ENCODE results near the gene TIMM21.

The TIMM21 gene

DNA sequence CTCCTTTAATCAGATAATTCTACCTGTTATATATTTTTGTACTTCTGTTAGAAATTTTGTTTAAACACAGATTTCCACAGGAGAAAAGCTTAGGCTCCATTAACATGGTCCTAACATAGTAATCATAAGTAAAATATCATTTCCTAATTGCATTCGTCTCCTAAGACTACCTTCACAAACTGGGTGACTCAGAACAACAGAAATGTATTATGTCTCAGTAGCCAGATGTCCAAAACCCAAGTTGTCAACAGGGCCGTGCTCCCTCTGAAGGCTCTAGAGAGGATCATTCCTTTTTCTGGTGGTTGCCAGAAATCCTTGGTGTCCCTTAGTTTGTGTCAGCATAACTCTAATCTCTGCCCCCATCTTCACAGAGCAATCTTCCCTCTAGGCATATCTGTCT lies 6.1 kb upstream of the TIMM21 start:
- H3K4me3 ChIP-seq (ENCODE audit: low read length), result no peak overlapping the region
- DNase-seq (ENCODE audit: low read depth), result peak; percentile 23
- TF ChIP-seq, protein P1, sequence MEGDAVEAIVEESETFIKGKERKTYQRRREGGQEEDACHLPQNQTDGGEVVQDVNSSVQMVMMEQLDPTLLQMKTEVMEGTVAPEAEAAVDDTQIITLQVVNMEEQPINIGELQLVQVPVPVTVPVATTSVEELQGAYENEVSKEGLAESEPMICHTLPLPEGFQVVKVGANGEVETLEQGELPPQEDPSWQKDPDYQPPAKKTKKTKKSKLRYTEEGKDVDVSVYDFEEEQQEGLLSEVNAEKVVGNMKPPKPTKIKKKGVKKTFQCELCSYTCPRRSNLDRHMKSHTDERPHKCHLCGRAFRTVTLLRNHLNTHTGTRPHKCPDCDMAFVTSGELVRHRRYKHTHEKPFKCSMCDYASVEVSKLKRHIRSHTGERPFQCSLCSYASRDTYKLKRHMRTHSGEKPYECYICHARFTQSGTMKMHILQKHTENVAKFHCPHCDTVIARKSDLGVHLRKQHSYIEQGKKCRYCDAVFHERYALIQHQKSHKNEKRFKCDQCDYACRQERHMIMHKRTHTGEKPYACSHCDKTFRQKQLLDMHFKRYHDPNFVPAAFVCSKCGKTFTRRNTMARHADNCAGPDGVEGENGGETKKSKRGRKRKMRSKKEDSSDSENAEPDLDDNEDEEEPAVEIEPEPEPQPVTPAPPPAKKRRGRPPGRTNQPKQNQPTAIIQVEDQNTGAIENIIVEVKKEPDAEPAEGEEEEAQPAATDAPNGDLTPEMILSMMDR (IDR thresholded peaks at IDR 0.05; ENCODE audit: insufficient read depth, low read depth, low read length, missing control alignments), result no peak

DNA sequence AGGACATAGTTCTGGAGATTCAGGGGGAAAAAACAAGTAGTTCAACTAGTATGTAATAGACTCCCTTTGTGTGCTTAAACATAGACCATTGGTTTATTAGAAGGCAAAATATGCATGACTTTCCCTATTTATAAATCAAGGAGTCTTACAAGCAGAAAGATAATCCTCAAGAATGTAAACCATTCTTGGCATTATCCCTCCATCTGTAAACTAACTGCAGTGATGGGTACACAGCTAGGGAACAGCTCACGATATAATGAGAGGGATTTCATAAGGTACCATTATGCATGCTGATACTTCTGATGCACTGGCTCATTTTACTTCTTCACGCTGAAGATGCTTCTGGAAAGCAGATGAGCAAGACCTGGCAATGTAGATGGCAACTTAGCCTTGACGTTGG lies 1.6 kb upstream of the TIMM21 start:
- H3K4me3 ChIP-seq (ENCODE audit: low read length), result no peak overlapping the region
- TF ChIP-seq, protein P1 (IDR thresholded peaks at IDR 0.05; ENCODE audit: insufficient read depth, low read depth, low read length, missing control alignments), result no peak
- DNase-seq (ENCODE audit: low read depth), result no peak

DNA sequence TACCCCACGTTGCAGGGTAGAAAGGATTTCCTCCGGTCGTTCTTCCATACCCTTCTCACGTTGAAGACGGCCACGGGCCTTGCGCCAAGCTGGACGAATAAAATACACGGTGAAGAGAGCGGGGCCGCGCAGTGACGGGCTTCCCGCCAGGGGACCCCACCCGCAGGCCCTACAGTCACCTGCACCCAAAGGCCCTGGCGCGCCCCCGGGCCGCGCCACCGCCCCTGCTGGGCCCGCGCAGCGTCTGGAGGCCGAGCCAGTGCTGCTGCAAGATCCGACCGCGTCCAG lies 888 bp upstream of the TIMM21 start:
- no peak for DNase-seq (ENCODE audit: low read depth)
- peak overlapping the region; percentile 93 for H3K4me3 ChIP-seq (ENCODE audit: low read length)
- TF ChIP-seq, protein P1 (IDR thresholded peaks at IDR 0.05; ENCODE audit: insufficient read depth, low read depth, low read length, missing control alignments), result no peak

DNA sequence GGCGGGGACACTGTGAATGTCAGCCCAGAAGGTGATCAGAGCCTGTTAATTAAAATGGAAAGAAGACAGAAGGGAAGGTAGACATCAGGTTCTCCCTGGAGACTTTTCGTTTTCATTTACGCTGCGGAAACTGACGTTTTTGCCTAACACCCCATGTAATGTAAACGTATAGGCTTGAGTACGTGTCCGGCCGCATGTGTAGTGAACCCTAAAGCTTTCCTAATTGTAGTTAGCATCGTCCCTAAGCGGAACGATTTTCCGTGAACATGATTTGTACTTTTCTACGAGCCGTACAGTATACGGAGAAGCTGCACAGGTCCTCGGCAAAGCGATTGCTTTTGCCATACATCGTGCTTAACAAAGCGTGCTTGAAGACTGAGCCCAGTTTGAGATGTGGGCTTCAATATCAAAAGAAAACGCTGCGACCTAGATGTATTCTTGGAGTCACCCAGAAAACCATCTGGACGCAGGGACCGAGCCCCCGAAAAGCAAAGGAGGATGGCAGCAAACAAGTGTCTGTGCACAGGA lies 284 bp downstream of the TIMM21 start:
- no peak for DNase-seq (ENCODE audit: low read depth)
- TF ChIP-seq, protein P1 (IDR thresholded peaks at IDR 0.05; ENCODE audit: insufficient read depth, low read depth, low read length, missing control alignments), result no peak

DNA sequence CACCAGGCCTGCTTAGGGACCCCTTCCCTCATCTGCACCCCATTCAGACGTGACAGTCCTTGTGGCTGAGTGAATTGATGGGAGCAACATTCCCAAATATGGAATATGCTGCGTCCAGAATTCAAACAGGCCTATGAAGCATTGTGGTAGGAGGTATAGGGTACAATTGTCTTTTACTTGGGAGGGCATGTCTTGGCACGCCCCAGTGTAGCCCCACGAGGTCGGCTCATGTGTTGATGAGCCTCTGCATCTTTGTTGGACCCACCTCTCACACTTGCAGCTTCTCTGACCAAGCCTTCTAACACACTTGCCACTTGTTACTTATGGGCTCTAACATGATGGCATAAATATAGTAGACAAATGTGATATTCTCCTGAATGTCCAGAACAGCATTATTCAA lies 1.6 kb downstream of the TIMM21 start:
- H3K4me3 ChIP-seq (ENCODE audit: low read length), result peak overlapping the region; percentile 93
- TF ChIP-seq, protein P1 (IDR thresholded peaks at IDR 0.05; ENCODE audit: insufficient read depth, low read depth, low read length, missing control alignments), result no peak
- DNase-seq (ENCODE audit: low read depth), result peak; percentile 10

More for the DNA sequence above, 284 bp downstream of the TIMM21 start:
- H3K4me3 ChIP-seq (ENCODE audit: low read length), result peak overlapping the region; percentile 93

DNA sequence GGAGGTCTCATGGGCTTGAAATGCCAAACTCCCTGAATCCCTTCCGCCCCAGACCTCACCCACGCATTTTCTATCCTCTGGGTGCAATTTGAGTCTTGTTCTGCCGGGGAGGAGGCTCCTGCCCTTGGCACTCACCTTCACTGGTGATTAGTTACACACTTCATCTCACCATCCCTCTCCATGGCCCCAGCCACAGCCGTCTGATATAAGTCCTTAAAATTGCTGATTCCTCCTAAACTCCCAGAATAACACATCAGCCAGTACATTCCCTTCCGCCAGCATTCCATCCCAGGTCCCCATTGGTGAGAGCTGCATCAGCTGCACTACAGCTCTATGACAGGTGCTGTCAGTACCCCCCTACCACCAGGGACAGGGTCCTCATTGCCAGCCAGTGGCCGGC lies 3.9 kb downstream of the TIMM21 start:
- TF ChIP-seq, protein P1 (IDR thresholded peaks at IDR 0.05; ENCODE audit: insufficient read depth, low read depth, low read length, missing control alignments), result no peak
- no peak overlapping the region for H3K4me3 ChIP-seq (ENCODE audit: low read length)
- DNase-seq (ENCODE audit: low read depth), result no peak

DNA sequence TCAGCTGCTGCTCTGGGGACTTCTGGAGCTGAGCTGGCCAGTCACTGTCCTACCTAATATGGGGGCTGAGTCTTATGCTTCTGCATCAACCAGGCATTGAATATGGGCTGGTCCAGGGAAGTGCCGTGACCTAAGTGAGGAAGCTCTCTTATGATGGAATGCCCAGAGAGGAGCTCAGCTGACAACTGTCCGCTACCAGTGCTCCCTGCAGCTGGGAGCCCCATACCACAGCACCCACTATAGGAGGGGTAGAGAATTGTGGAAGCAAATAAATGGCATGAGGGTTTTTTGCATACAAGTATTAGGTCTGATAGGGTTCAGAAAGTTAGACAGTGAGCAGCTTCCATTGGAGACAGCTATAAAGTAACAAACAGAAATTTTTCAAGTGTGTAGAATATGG lies 4.5 kb downstream of the TIMM21 start:
- no peak for DNase-seq (ENCODE audit: low read depth)
- TF ChIP-seq, protein P1 (IDR thresholded peaks at IDR 0.05; ENCODE audit: insufficient read depth, low read depth, low read length, missing control alignments), result peak; percentile 38

More for the DNA sequence above, 4.5 kb downstream of the TIMM21 start:
- no peak overlapping the region for H3K4me3 ChIP-seq (ENCODE audit: low read length)
